HCT116 (cell line): ENCODE results near the gene GPRC5A. TPM values are rescaled to one million over a fixed set of nuclear protein-coding genes. Genes with fewer than 3 reads are reported as not detected.

Source experiments
- ATAC-seq: fragments of 200-7000 bp; cut with Tn5 transposase; 2 replicates; pipeline ENCODE4 v1.9.1; 2020; ENCODE audit warnings: mild to moderate bottlenecking, moderate library complexity
- BruUV-seq: library from RNA; stranded (reverse); fragments of 400-500 nt; replicated peaks from 2 replicates; lab custom pipeline; 2021; lab: Mats Ljungman, UMichigan
- CTCF ChIA-PET: fragments of 300-600 bp; sonication (Branson Sonifier 250); formaldehyde crosslinking; loops from one replicate; lab custom pipeline; 2021; ENCODE audit warnings: antibody characterized with exemption; lab: Charles Lee
- POLR2A ChIA-PET: fragments of 300-600, 350-600 bp; sonication (Branson Sonifier 250); formaldehyde crosslinking; loops from one replicate; lab custom pipeline; 2021; ENCODE audit warnings: antibody characterized with exemption; lab: Charles Lee
- RAD21 ChIA-PET, 2 experiments: fragments of 300-600 bp; sonication (Branson Sonifier 250); formaldehyde crosslinking; loops; one replicate each; lab custom pipeline; 2023; ENCODE audit warnings: low total read pairs in 2 of 2; ENCODE audit not compliant: uncharacterized antibody in 2 of 2, unreplicated experiment in 2 of 2, low non-redundant PET in 1 of 2; lab: Charles Lee
- DNase-seq: peaks from one replicate; pipeline ENCODE4 v3.0.0-alpha.2; 2010; ENCODE audit warnings: low read depth, low spot score
- H2AFZ ChIP-seq: fragments of 200-600 bp; shearing (Covaris generic), sonication (generic); 2 replicates; pipeline ENCODE4 v1.6.1; 2017; ENCODE audit warnings: low read depth, mixed run types, mixed read lengths, antibody characterized with exemption, low read length; ENCODE audit not compliant: poor library complexity, severe bottlenecking
- H3K27ac ChIP-seq: 2 replicates; pipeline ENCODE4 v1.5.1; 2012; ENCODE audit warnings: low read depth, low read length
- H3K27me3 ChIP-seq: fragments of 200-600 bp; sonication (generic); 2 replicates; pipeline ENCODE4 v1.6.1; 2016; ENCODE audit warnings: mixed run types, low read length, mixed read lengths; ENCODE audit not compliant: insufficient read depth
- H3K36me3 ChIP-seq, 2 experiments: fragments of 200-500 bp in 1 of 2; fragments of 200-600 bp in 1 of 2; sonication (Bioruptor generic) in 1 of 2; sonication (generic) in 1 of 2; 2 replicates each; pipeline versions ENCODE4 v1.5.1 to v1.6.1; 2014 to 2016; ENCODE audit warnings: low read length in 2 of 2, inconsistent platforms in 1 of 2, mixed read lengths in 1 of 2, mixed run types in 1 of 2; ENCODE audit not compliant: insufficient read depth in 2 of 2, control insufficient read depth in 1 of 2
- H3K4me1 ChIP-seq, 2 experiments: fragments of 200-600 bp in 1 of 2; sonication (generic) in 1 of 2; 2 replicates each; pipeline versions ENCODE4 v1.5.1 to v1.6.1; 2012 to 2017; ENCODE audit warnings: low read length in 2 of 2, inconsistent platforms in 1 of 2, mild to moderate bottlenecking in 1 of 2, mixed read lengths in 1 of 2, mixed run types in 1 of 2, moderate library complexity in 1 of 2; ENCODE audit not compliant: insufficient read depth in 2 of 2, control insufficient read depth in 1 of 2
- H3K4me2 ChIP-seq: fragments of 200-600 bp; sonication (generic); 2 replicates; pipeline ENCODE4 v1.6.1; 2017; ENCODE audit warnings: mixed run types, low read length, mixed read lengths
- H3K4me3 ChIP-seq, 2 experiments: fragments of 200-600 bp in 1 of 2; sonication (generic) in 1 of 2; replicated peaks in 1 of 2; 2 replicates each; pipeline ENCODE4 v1.5.1; 2011 to 2016; ENCODE audit warnings: low read length in 2 of 2, control low read depth in 1 of 2, low read depth in 1 of 2, mild to moderate bottlenecking in 1 of 2, mixed read lengths in 1 of 2, mixed run types in 1 of 2
- H3K79me2 ChIP-seq: fragments of 200-600 bp; sonication (generic); 2 replicates; pipeline ENCODE4 v1.6.1; 2017; ENCODE audit warnings: mild to moderate bottlenecking, mixed run types, low read length, moderate library complexity, mixed read lengths; ENCODE audit not compliant: insufficient read depth
- H3K9ac ChIP-seq: fragments of 200-600 bp; sonication (generic); 2 replicates; pipeline ENCODE4 v1.6.1; 2016; ENCODE audit warnings: low read length, mixed read lengths
- H3K9me2 ChIP-seq: fragments of 200-600 bp; sonication (generic), shearing (Covaris generic); 2 replicates; pipeline ENCODE4 v1.6.1; 2017; ENCODE audit warnings: mixed run types, mild to moderate bottlenecking, moderate library complexity; ENCODE audit not compliant: insufficient read depth
- H3K9me3 ChIP-seq, 2 experiments: fragments of 200-500 bp in 1 of 2; fragments of 200-600 bp in 1 of 2; sonication (Bioruptor generic) in 1 of 2; sonication (generic) in 1 of 2; 2 replicates each; pipeline ENCODE4 v1.6.1; 2014 to 2017; ENCODE audit warnings: low read length in 2 of 2, mixed read lengths in 2 of 2, inconsistent platforms in 1 of 2, low read depth in 1 of 2, mild to moderate bottlenecking in 1 of 2, mixed run types in 1 of 2, moderate library complexity in 1 of 2; ENCODE audit not compliant: control insufficient read depth in 1 of 2, insufficient read depth in 1 of 2
- H4K20me1 ChIP-seq: fragments of 200-600 bp; sonication (generic), shearing (Covaris generic); 2 replicates; pipeline ENCODE4 v1.6.1; 2017; ENCODE audit warnings: mixed run types, mild to moderate bottlenecking, moderate library complexity; ENCODE audit not compliant: insufficient read depth
- POLR2AphosphoS5 ChIP-seq: IDR thresholded peaks from 2 replicates; pipeline ENCODE4 v1.6.1; 2011; ENCODE audit warnings: mild to moderate bottlenecking, low read depth, low read length, moderate library complexity
- SIN3A ChIP-seq: IDR thresholded peaks from 2 replicates; pipeline ENCODE4 v1.6.1; 2012; ENCODE audit warnings: low read depth
- SP1 ChIP-seq: IDR thresholded peaks from 2 replicates; pipeline ENCODE4 v1.6.1; 2012; ENCODE audit warnings: low read depth
- YY1 ChIP-seq: IDR thresholded peaks from 2 replicates; pipeline ENCODE4 v1.6.1; 2011; ENCODE audit warnings: low read length, low read depth, moderate library complexity, mild to moderate bottlenecking; ENCODE audit not compliant: insufficient replicate concordance; ENCODE audit errors: extremely low read depth
- ZBTB33 ChIP-seq: IDR thresholded peaks from 2 replicates; pipeline ENCODE4 v1.6.1; 2011; ENCODE audit warnings: mild to moderate bottlenecking, low read length, moderate library complexity; ENCODE audit not compliant: insufficient replicate concordance; ENCODE audit errors: extremely low read depth
- intact Hi-C: fragments of 100-400 bp; cut with micrococcal nuclease; formaldehyde crosslinking; loops from 2 replicates; pipeline ENCODE4 v1.10.0; 2022
- total RNA-seq: library from RNA; stranded (reverse); gene quantifications from one replicate; pipeline ENCODE4 v1.2.1, GENCODE V29; 2021; ENCODE audit not compliant: unreplicated experiment

Gene GPRC5A
- total RNA-seq, 1 experiment from 2014 or later, result 305 TPM

- H3K4me1 ChIP-seq, result peaks cover 86 to 99% of the 10 kb centered on the region in 2 experiments
- no peaks in the 10 kb centered on the region for H3K9me3 ChIP-seq
- no peaks in the 10 kb centered on the region; the same call in 1 of the 2 replicates for H3K79me2 ChIP-seq
- ChIA-PET RAD21 (no interaction called here), CTCF (no interaction called here), POLR2A (interaction anchor here (0.6 to 2.8 kb wide), 7 partner anchors 9 to 51 kb away, joined by 3 to 33 read pairs (median 4); partner anchors contain the start of gene GPRC5A)
- peak overlapping the region; percentile 70 for H3K9ac ChIP-seq
- H3K27ac ChIP-seq, result peak overlapping the region; percentile 82
- no peaks in the 10 kb centered on the region for H4K20me1 ChIP-seq
- H3K36me3 ChIP-seq, result no peaks in the 10 kb centered on the region
- ATAC-seq (peak; percentile 75), DNase-seq (peak; percentile 91)
- no peaks in the 10 kb centered on the region for H3K27me3 ChIP-seq
- TF ChIP-seq YY1 (peak; percentile 66), SP1 (no peak), POLR2AphosphoS5 (peak; percentile 72), ZBTB33 (peak; percentile 46)
- peak overlapping the region; percentile 34 to 52 for H3K4me3 ChIP-seq
- no peak overlapping the region for H2AFZ ChIP-seq
- H3K4me2 ChIP-seq, result peak overlapping the region; percentile 90
- intact Hi-C loops, result no loop called here
- no peaks in the 10 kb centered on the region for H3K9me2 ChIP-seq
- TSS peak; percentile 92 for BruUV-seq
These were observed 10.0 kb upstream of the GPRC5A start for GRCh38 chr12:12881151-12881909.

GRCh38 chr12:12882288-12882687 lies 9.1 kb upstream of the GPRC5A start:
- H4K20me1 ChIP-seq, result no peaks in the 10 kb centered on the region
- no peaks in the 10 kb centered on the region for H3K27me3 ChIP-seq
- no TSS peak for BruUV-seq
- H3K27ac ChIP-seq, result peak overlapping the region; percentile 82
- H3K4me2 ChIP-seq, result peak overlapping the region; percentile 90
- H3K4me3 ChIP-seq, result peak overlapping the region; percentile 23 to 52; a peak in 3 of 4 replicates
- TF ChIP-seq POLR2AphosphoS5 (0 out of 2 replicates have a peak, but pooled peaks have one; percentile 25), SP1 (no peak), SIN3A (no peak)
- no peak overlapping the region for H2AFZ ChIP-seq
- no peaks in the 10 kb centered on the region for H3K36me3 ChIP-seq
- no peaks in the 10 kb centered on the region; the same call in 1 of the 2 replicates for H3K79me2 ChIP-seq
- DNase-seq (no peak), ATAC-seq (peak; percentile 10)
- peaks cover 89 to 100% of the 10 kb centered on the region in 2 experiments for H3K4me1 ChIP-seq
- H3K9me3 ChIP-seq, result no peaks in the 10 kb centered on the region
- intact Hi-C loops, result no loop called here
- RAD21 ChIA-PET, result no interaction called here
- CTCF ChIA-PET, result no interaction called here
- POLR2A ChIA-PET, result interaction anchor here (1.4 to 2.0 kb wide), 3 partner anchors 9 to 45 kb away, joined by 3 to 15 read pairs (median 4); partner anchors contain the start of gene GPRC5A
- peak overlapping the region; percentile 70 for H3K9ac ChIP-seq
- no peaks in the 10 kb centered on the region for H3K9me2 ChIP-seq
